SK-N-MC (cell line): Measurements from ENCODE around the gene PLA2G4D.

ENCODE experiments used
- EZH2 ChIP-seq: fragments of 200-600 bp; sonication (generic); IDR thresholded peaks from one replicate; pipeline ENCODE4 v1.6.1; 2017; ENCODE audit warnings: antibody characterized with exemption
- FOXP2 ChIP-seq: optimal IDR thresholded peaks from 2 replicates; pipeline ENCODE3; 2011; ENCODE audit warnings: mild to moderate bottlenecking, moderate library complexity; ENCODE audit not compliant: insufficient read depth; ENCODE audit errors: extremely low read length, control extremely low read depth
- POLR2AphosphoS5 ChIP-seq: IDR thresholded peaks from 2 replicates; pipeline ENCODE4 v1.6.1; 2012; ENCODE audit warnings: mild to moderate bottlenecking, low read depth, low read length, borderline replicate concordance

DNA sequence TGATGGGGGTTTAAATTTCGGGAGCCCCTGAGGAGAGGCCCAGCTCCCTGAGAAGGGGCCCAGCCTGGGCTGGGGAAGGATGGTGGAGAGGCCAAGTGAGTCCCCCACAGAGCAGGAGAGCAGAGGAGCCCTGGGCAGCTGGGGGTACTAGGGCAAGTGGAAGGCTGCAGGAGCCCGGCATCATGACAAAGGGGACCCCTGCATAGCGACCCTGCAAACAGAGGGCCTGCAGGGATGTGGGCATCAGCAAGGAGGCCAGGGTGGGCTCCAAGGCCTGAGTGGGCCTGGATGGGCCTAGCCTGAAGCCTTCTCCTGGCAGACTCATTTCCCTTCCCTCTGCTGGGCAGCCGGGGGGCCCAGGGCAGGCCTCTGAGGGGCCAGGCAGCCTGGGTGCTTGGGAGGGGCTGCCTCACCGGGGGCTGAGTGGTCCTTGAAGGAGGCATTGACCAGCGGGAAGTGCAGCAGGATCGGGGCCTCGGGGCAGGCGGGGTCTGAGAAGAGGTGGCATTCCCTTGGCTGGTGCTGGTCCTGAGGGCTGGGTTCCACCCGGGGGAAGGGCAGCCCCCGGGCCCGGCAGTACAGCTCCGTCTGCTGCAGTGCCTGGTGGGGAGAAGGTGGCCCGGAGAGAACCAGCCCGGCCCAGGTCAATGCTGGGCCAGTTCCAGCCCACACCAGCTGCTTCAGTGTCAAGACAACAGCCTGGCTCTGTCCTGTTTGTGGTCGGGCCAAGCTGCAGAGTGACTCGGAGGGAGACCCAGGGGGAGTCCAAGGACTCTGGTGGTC lies 24.7 kb downstream of the PLA2G4D start:
- no peak for TF ChIP-seq EZH2
- TF ChIP-seq POLR2AphosphoS5 = no peak
- no peak for TF ChIP-seq FOXP2
